K562 (cell line): ENCODE measurements around the gene VPREB1. TPM values are rescaled to one million over a fixed set of nuclear protein-coding genes. Genes with fewer than 3 reads are reported as not detected.
A peak's percentile ranks its signal among the peaks of the same experiment; 100 is the strongest.

Experiments used
- CHAMP1 ChIP-seq: fragments of 450-650 bp; IDR thresholded peaks from 2 replicates; pipeline ENCODE4 v1.6.1; 2016; ENCODE audit warnings: mild to moderate bottlenecking
- CTCF ChIP-seq, 3 experiments: IDR thresholded peaks in 2 of 3; conservative IDR thresholded peaks in 1 of 3; 2 replicates each; pipeline ENCODE4 v1.5.1; 2011 to 2012; ENCODE audit warnings: low read length in 3 of 3, mild to moderate bottlenecking in 3 of 3, control low read depth in 2 of 3, improper control_type of control experiment in 1 of 3, inconsistent platforms in 1 of 3, low read depth in 1 of 3, mixed read lengths in 1 of 3, moderate library complexity in 1 of 3; ENCODE audit not compliant: insufficient read depth in 2 of 3
- DNMT1 ChIP-seq: fragments of 450-650 bp; IDR thresholded peaks from 2 replicates; pipeline ENCODE4 v1.6.1; 2016; ENCODE audit warnings: antibody characterized with exemption, mild to moderate bottlenecking
- ESRRA ChIP-seq: fragments of 450-650 bp; IDR thresholded peaks from 2 replicates; pipeline ENCODE4 v1.6.1; 2014; ENCODE audit warnings: low read depth, mild to moderate bottlenecking, moderate library complexity, borderline replicate concordance
- MEIS2 ChIP-seq: fragments of 450-650 bp; IDR thresholded peaks from 2 replicates; pipeline ENCODE4 v1.6.1; 2014; ENCODE audit warnings: mild to moderate bottlenecking; ENCODE audit not compliant: partially characterized antibody
- NBN ChIP-seq: fragments of 450-650 bp; IDR thresholded peaks from 2 replicates; pipeline ENCODE4 v1.6.1; 2016; ENCODE audit warnings: low read depth, mild to moderate bottlenecking
- NFIC ChIP-seq: fragments of 450-650 bp; IDR thresholded peaks from 2 replicates; pipeline ENCODE4 v1.6.1; 2017; ENCODE audit warnings: mild to moderate bottlenecking, inconsistent platforms
- PCBP2 ChIP-seq: fragments of 200-400 bp; formaldehyde crosslinking; IDR thresholded peaks from 2 replicates; pipeline ENCODE4 v1.6.1; 2018; ENCODE audit warnings: low read length, low read depth, mild to moderate bottlenecking, moderate library complexity; ENCODE audit not compliant: poor library complexity, severe bottlenecking
- RBM34 ChIP-seq: fragments of 200-400 bp; formaldehyde crosslinking; IDR thresholded peaks from 2 replicates; pipeline ENCODE4 v1.6.1; 2018; ENCODE audit warnings: low read length, borderline replicate concordance; ENCODE audit not compliant: insufficient read depth
- RUNX1 ChIP-seq: sonication (generic); IDR thresholded peaks from 2 replicates; pipeline ENCODE4 v1.6.1; 2016; ENCODE audit warnings: antibody characterized with exemption, low read depth
- STAG1 ChIP-seq: sonication (generic); formaldehyde crosslinking; IDR thresholded peaks from 2 replicates; pipeline ENCODE4 v1.5.0; 2020; ENCODE audit warnings: missing genetic modification reagents, borderline replicate concordance
- TGIF2 ChIP-seq: sonication (generic); formaldehyde crosslinking; IDR thresholded peaks from 2 replicates; pipeline ENCODE4 v1.8.1; 2022; ENCODE audit warnings: mild to moderate bottlenecking, missing genetic modification reagents, moderate library complexity
- TOE1 ChIP-seq, 2 experiments: fragments of 450-650 bp in 1 of 2; sonication (generic) in 1 of 2; formaldehyde crosslinking in 1 of 2; IDR thresholded peaks; 2 replicates each; pipeline versions ENCODE4 v1.7.1 to v1.8.0; 2016 to 2022; ENCODE audit warnings: borderline replicate concordance in 2 of 2, mild to moderate bottlenecking in 2 of 2, antibody characterized with exemption in 1 of 2, inconsistent platforms in 1 of 2, low read depth in 1 of 2, missing genetic modification reagents in 1 of 2, moderate library complexity in 1 of 2
- ZNF239 ChIP-seq: fragments of 250-450 bp; sonication (Bioruptor Pico); IDR thresholded peaks from 2 replicates; pipeline ENCODE4 v1.4.0; 2020; ENCODE audit warnings: mild to moderate bottlenecking
- ZNF431 ChIP-seq: sonication (generic); formaldehyde crosslinking; IDR thresholded peaks from 2 replicates; pipeline ENCODE4 v1.8.0; 2022; ENCODE audit warnings: mild to moderate bottlenecking, missing genetic modification reagents
- ZNF584 ChIP-seq: fragments of 200-800 bp; sonication (Bioruptor generic); IDR thresholded peaks from 2 replicates; pipeline ENCODE4 v1.6.1; 2016; ENCODE audit warnings: low read depth, mild to moderate bottlenecking, missing genetic modification characterization, missing compliant biosample characterization
- ZNF780A ChIP-seq: fragments of 250-450 bp; sonication (Bioruptor Pico); IDR thresholded peaks from 2 replicates; pipeline ENCODE4 v1.5.0; 2021; ENCODE audit warnings: mild to moderate bottlenecking
- ZNF830 ChIP-seq: fragments of 250-450 bp; sonication (Bioruptor Pico); IDR thresholded peaks from 2 replicates; pipeline ENCODE4 v1.5.0; 2021; ENCODE audit warnings: mild to moderate bottlenecking
- polyA plus RNA-seq, 8 experiments: library from polyadenylated mRNA; depleted of rRNA in 4 of 8; stranded (reverse) in 5 of 8; unstranded in 3 of 8; fragments of >200 nt; fragmentation: Nextera tagmentation in 2 of 8; fragmentation: Illumina TruSeq in 1 of 8; extraction: Ambion mirVana in 2 of 8; extraction: Trizol in 1 of 8; gene quantifications; 2 replicates each; pipeline versions ENCODE4 v1.2.1 to v1.2.3, GENCODE V29; 2011 to 2014; ENCODE audit warnings: inconsistent platforms in 1 of 8, missing spikeins in 1 of 8
- total RNA-seq, 7 experiments: library from RNA; depleted of rRNA in 6 of 7; stranded (reverse); fragments of >200 nt in 6 of 7; fragmentation: Illumina TruSeq in 2 of 7; extraction: Trizol in 2 of 7; gene quantifications; 2 replicates each; pipeline versions ENCODE4 v1.2.1 to v1.2.3, GENCODE V29; 2011 to 2021; ENCODE audit warnings: low replicate concordance in 1 of 7
- TF ChIP-seq, protein P1 (sequence below): sonication (generic); formaldehyde crosslinking; IDR thresholded peaks from 2 replicates; pipeline ENCODE4 v1.8.0; 2022; ENCODE audit warnings: mild to moderate bottlenecking, missing genetic modification reagents, borderline replicate concordance
- TF ChIP-seq, protein P2 (sequence below), 2 experiments: fragments of 450-650 bp in 1 of 2; sonication (generic) in 1 of 2; formaldehyde crosslinking in 1 of 2; IDR thresholded peaks in 1 of 2; conservative IDR thresholded peaks in 1 of 2; 2 replicates each; pipeline versions ENCODE4 v1.6.1 to v1.8.1; 2016 to 2023; ENCODE audit warnings: mild to moderate bottlenecking in 2 of 2, moderate library complexity in 2 of 2, inconsistent platforms in 1 of 2, missing genetic modification reagents in 1 of 2

Gene VPREB1
- total and polyA plus RNA-seq, 9 of the 15 experiments (the other 6 are each of a cell fraction or from before 2014, with no cell fraction given), result not detected

GRCh38 chr22:22201185-22201929 lies 43.2 kb upstream of the VPREB1 start (continued):
- TF ChIP-seq CTCF (IDR thresholded peaks at IDR 0.05 in 2 of 3, conservative IDR thresholded peaks at IDR 0.05 in 1 of 3; ENCODE audit: insufficient read depth in 2 of 3, low read depth in 1 of 3, low read length in 3 of 3) (peak in 2 of 3 experiments; percentile 99 to 100; a peak in 4 of 6 replicates), CHAMP1 (no peak), DNMT1 (no peak), ZNF239 (no peak), ZNF431 (CRISPR knock-in tag) (no peak), ESRRA (no peak), NBN (no peak), TOE1 (IDR thresholded peaks at IDR 0.05; ENCODE audit: borderline replicate concordance) (no peak), TOE1 (CRISPR knock-in tag; IDR thresholded peaks at IDR 0.05; ENCODE audit: borderline replicate concordance, low read depth) (no peak), ZNF830 (CRISPR knock-in tag) (no peak), ZNF584 (no peak), TGIF2 (CRISPR knock-in tag) (no peak), ZNF780A (no peak), NFIC (no peak), MEIS2 (no peak), RBM34 (no peak), PCBP2 (no peak), STAG1 (no peak; the same call in 1 of the 2 replicates), RUNX1 (no peak)
- TF ChIP-seq, protein P1, sequence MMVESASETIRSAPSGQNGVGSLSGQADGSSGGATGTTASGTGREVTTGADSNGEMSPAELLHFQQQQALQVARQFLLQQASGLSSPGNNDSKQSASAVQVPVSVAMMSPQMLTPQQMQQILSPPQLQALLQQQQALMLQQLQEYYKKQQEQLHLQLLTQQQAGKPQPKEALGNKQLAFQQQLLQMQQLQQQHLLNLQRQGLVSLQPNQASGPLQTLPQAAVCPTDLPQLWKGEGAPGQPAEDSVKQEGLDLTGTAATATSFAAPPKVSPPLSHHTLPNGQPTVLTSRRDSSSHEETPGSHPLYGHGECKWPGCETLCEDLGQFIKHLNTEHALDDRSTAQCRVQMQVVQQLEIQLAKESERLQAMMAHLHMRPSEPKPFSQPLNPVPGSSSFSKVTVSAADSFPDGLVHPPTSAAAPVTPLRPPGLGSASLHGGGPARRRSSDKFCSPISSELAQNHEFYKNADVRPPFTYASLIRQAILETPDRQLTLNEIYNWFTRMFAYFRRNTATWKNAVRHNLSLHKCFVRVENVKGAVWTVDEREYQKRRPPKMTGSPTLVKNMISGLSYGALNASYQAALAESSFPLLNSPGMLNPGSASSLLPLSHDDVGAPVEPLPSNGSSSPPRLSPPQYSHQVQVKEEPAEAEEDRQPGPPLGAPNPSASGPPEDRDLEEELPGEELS (CRISPR knock-in tag), result no peak
- TF ChIP-seq, protein P2, sequence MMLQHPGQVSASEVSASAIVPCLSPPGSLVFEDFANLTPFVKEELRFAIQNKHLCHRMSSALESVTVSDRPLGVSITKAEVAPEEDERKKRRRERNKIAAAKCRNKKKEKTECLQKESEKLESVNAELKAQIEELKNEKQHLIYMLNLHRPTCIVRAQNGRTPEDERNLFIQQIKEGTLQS (IDR thresholded peaks at IDR 0.05), result no peak
- TF ChIP-seq, protein P2 (CRISPR knock-in tag; conservative IDR thresholded peaks at IDR 0.05), result peak; percentile 55; the same call in 1 of the 2 replicates
